Adrenal gland (tissue), 5 donors: ENCODE data around the gene ABCA4.

ENCODE experiments used
- POLR2A ChIP-seq, 2 donors: fragments of 450-650 bp; IDR thresholded peaks; one replicate each; pipeline ENCODE4 v1.6.1; 2017; ENCODE audit warnings: antibody characterized with exemption in 2 of 2, mild to moderate bottlenecking in 2 of 2, moderate library complexity in 1 of 2
- TF ChIP-seq, protein P1 (sequence below), 6 experiments: fragments of 450-650 bp in 4 of 6; fragments of 200-600 bp in 2 of 6; sonication (generic) in 1 of 6; IDR thresholded peaks; 1 replicate in 5 of 6; 2 replicates in 1 of 6; pipeline versions ENCODE4 v1.5.1 to v1.8.0; 2016 to 2021; ENCODE audit warnings: antibody characterized with exemption in 6 of 6, mild to moderate bottlenecking in 2 of 6, moderate library complexity in 1 of 6
- donor health status: DM: no; HTN: no; CAD: no.

DNA sequence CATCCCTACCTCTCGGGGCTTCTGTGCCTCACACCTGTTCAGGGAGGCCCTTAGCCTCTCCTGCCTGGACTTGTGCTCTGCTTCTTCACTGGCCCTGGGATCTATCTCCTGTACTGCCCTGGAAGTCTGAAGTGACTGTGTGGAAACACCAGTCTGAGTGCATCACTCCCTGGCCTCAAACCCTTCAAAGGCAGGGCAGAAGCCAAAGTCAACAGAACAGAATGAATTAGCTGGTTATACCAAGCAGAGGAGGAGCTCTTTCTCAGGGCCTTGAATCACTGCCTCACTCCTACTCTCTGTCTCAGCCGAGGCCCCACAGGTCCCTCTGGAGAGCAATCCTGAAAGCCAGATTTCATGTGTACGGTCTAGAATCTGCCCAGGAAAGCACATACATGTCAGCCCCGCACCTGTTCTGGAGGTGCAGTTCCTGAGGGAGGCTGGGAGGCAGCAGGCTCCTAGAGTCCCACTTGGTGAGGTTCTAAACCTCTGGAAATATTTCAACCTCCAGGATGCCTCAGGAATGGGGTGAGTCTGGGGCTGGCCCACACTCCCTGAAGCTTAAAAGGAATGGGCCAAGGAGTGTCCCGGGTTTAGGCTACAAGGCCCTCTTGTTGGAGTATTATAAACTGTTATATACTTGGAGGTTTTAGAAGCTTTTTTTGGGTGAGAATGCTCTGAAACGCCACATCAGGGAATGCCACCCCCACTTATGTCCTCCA lies 98.3 kb downstream of the ABCA4 start:
- TF ChIP-seq, protein P1, sequence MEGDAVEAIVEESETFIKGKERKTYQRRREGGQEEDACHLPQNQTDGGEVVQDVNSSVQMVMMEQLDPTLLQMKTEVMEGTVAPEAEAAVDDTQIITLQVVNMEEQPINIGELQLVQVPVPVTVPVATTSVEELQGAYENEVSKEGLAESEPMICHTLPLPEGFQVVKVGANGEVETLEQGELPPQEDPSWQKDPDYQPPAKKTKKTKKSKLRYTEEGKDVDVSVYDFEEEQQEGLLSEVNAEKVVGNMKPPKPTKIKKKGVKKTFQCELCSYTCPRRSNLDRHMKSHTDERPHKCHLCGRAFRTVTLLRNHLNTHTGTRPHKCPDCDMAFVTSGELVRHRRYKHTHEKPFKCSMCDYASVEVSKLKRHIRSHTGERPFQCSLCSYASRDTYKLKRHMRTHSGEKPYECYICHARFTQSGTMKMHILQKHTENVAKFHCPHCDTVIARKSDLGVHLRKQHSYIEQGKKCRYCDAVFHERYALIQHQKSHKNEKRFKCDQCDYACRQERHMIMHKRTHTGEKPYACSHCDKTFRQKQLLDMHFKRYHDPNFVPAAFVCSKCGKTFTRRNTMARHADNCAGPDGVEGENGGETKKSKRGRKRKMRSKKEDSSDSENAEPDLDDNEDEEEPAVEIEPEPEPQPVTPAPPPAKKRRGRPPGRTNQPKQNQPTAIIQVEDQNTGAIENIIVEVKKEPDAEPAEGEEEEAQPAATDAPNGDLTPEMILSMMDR (IDR thresholded peaks at IDR 0.05): no peak
- no peak for TF ChIP-seq POLR2A (IDR thresholded peaks at IDR 0.05)
